Peyer's patch (tissue), 4 donors: Measurements from ENCODE around the gene ENOX2.

Experiments used
- POLR2A ChIP-seq, 2 donors: fragments of 450-650 bp; IDR thresholded peaks; one replicate each; pipeline ENCODE4 v1.5.1; 2017; ENCODE audit warnings: antibody characterized with exemption in 2 of 2, mild to moderate bottlenecking in 2 of 2, moderate library complexity in 2 of 2
- TF ChIP-seq, protein P1 (sequence below), 6 experiments: fragments of 450-650 bp in 4 of 6; fragments of 200-600 bp in 2 of 6; sonication (generic) in 1 of 6; IDR thresholded peaks; one replicate each; pipeline ENCODE4 v1.5.1; 2017 to 2019; ENCODE audit warnings: antibody characterized with exemption in 6 of 6, mild to moderate bottlenecking in 3 of 6, moderate library complexity in 1 of 6

DNA sequence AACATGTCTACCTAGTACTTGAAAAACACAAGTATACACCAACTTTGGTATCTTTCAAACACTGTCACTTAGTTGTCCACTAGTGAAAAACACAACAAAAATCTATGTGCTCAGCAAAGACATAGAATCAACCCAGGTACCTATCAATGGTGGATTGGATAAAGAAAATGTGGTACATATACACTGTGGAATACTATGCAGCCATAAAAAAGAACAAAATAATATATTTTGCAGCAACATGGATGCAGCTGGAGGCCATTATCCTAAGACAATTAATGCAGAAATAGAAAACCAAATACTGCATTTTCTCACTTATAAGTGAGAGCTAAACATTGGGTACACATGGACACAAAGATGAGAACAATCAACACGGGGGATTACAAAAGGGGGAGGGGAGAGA lies 148.7 kb downstream of the ENOX2 start:
- no peak for TF ChIP-seq POLR2A (IDR thresholded peaks at IDR 0.05)
- TF ChIP-seq, protein P1, sequence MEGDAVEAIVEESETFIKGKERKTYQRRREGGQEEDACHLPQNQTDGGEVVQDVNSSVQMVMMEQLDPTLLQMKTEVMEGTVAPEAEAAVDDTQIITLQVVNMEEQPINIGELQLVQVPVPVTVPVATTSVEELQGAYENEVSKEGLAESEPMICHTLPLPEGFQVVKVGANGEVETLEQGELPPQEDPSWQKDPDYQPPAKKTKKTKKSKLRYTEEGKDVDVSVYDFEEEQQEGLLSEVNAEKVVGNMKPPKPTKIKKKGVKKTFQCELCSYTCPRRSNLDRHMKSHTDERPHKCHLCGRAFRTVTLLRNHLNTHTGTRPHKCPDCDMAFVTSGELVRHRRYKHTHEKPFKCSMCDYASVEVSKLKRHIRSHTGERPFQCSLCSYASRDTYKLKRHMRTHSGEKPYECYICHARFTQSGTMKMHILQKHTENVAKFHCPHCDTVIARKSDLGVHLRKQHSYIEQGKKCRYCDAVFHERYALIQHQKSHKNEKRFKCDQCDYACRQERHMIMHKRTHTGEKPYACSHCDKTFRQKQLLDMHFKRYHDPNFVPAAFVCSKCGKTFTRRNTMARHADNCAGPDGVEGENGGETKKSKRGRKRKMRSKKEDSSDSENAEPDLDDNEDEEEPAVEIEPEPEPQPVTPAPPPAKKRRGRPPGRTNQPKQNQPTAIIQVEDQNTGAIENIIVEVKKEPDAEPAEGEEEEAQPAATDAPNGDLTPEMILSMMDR (IDR thresholded peaks at IDR 0.05): no peak
